Measurements from ENCODE around the gene ANKRD34C.
"Not testable (repeated sequence)": the region's sequence is repeated elsewhere in the genome, so short reads cannot be mapped to it uniquely, and the experiment has no call there.

Gene ANKRD34C

GRCh38 chr15:79311901-79312553 lies 29.5 kb downstream of the ANKRD34C start:
- no peak for DNase-seq

- DNase-seq: no peak
Observed at GRCh38 chr15:79314186-79314585, 31.7 kb downstream of the ANKRD34C start.

- no peak for DNase-seq
Observed at GRCh38 chr15:79314811-79315210, 32.3 kb downstream of the ANKRD34C start.

- no peak for DNase-seq
Observed at GRCh38 chr15:79315623-79316328, 33.3 kb downstream of the ANKRD34C start.

GRCh38 chr15:79316864-79317263 lies 34.3 kb downstream of the ANKRD34C start:
- DNase-seq: no peak

GRCh38 chr15:79319973-79320372 lies 37.5 kb downstream of the ANKRD34C start:
- not testable (repeated sequence) for DNase-seq

GRCh38 chr15:79321876-79322275 lies 39.4 kb downstream of the ANKRD34C start:
- no peak for DNase-seq

GRCh38 chr15:79322306-79322705 lies 39.8 kb downstream of the ANKRD34C start:
- DNase-seq: no peak

GRCh38 chr15:79322945-79323344 lies 40.4 kb downstream of the ANKRD34C start:
- no peak for DNase-seq

GRCh38 chr15:79329171-79329611 lies 46.7 kb downstream of the ANKRD34C start:
- DNase-seq: no peak
